ENCODE measurements around the gene TTLL8. TPM values are rescaled to one million over a fixed set of nuclear protein-coding genes. Genes with fewer than 3 reads are reported as not detected.
"Not testable (repeated sequence)": the region's sequence is repeated elsewhere in the genome, so short reads cannot be mapped to it uniquely, and the experiment has no call there.

Gene TTLL8
- not detected in 2 replicates for total RNA-seq (2014; rRNA removed; shearing (Covaris generic); ENCODE audit: low replicate concordance)

DNA sequence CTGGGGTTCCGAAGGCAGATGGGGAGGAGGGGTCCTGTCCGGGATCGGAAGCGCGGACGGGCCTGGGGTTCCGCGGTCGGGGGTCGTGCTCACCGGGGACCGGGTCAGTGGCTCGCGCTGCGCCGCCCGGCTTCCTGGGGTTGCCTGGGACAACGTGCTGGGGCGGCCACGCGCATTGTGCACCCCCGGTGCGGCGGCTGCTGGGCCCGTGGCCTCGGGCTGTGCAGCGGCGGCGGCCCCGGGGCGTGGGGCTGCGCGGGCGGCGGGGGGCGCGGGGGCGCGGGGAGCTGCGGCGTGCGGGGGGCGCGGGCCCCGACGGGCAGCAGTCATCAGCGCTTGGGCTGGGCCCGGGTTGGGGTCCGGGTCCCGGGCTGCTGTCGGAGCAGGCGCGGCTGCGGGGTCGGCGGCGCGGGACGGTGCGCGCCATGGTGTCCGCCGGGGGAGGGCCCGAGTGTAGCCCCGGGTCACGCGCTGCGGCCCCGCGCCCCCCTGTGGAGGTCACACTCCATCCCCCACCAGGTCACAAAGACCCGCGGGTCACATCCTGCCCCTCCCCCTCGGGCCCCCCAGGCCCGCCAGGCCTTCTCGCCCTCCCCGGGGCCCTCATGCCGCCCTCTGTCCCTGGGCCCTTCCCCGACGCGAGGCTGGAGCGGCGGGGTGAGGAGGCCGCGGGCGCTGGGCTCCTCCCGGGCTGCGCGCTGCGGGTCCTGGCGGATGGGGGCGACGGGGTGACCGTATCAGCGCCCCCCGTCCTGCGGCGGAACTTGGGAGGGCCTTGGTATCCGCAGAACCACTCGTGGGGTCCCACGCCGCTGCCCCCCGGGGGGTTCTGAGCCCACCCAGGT, at the start of gene TTLL8:
TTLL8 (minus strand) TSS at position 238 of the 845 bp plus-strand sequence.
- DNase-seq, result no peak
- no peaks in the 10 kb centered on the region for H3K36me3 ChIP-seq
- H3K27me3 ChIP-seq, result no peaks in the 10 kb centered on the region
- H3K9me3 ChIP-seq, result peaks cover 3% of the 10 kb centered on the region; the same call in 1 of the 2 replicates
- no peak within 1 kb of the TSS for H3K4me3 ChIP-seq

- H3K36me3 ChIP-seq, result no peaks in the 10 kb centered on the region
- DNase-seq, result no peak
- no peaks in the 10 kb centered on the region for H3K9me3 ChIP-seq
- H3K4me3 ChIP-seq, result no peak overlapping the region
- no peaks in the 10 kb centered on the region for H3K27me3 ChIP-seq
These were observed 49.4 kb upstream of the TTLL8 start for GRCh38 chr22:50107529-50107928.

DNA sequence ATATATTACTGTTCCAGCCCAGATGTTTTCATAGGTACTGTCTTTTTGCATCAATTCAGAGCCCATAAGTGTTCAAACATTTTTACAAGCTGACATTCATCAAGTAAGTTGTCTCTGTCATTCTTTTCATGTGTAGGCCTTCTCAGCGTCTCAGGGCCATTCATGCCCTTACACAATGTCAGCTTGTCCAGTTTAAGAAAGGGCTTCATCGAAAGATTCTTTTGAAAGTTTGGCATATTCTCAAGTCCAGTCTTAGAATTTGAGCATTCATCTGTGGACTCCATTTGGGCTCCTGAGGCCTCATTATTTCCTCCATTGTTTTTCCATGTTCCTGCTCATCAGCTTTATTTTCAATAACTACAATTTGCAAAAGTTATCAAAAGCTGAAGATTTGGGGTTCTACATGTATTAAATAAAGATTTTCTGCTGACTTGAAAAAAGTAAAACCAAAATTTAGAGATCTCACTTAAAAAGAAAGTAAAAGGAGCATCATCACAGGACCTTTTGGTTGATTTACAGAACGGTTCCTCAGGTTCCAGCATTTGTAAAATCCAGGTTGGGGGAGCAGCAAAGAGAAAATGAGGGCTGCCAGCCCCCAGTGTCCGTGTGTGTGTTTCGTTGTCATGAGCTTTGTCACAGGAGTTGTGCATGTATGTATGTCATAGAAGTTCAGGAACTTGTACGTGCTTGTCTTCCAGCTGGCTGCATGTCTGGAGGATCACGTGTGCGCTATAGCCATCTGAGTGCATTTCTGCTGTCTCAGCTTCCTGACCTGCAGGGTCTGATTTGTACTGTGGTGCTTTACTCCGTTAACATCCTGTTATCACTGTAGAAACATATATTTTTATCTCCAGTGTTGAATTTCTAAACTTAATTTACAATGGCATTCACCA, 47.4 kb upstream of the TTLL8 start:
- no peaks in the 10 kb centered on the region for H3K27me3 ChIP-seq
- no peaks in the 10 kb centered on the region for H3K36me3 ChIP-seq
- H3K9me3 ChIP-seq, result no peaks in the 10 kb centered on the region
- H3K4me3 ChIP-seq, result no peak overlapping the region
- DNase-seq, result no peak

- Histone ChIP-seq H3K27me3 (no peaks in the 10 kb centered on the region), H3K9me3 (no peaks in the 10 kb centered on the region), H3K36me3 (no peaks in the 10 kb centered on the region), H3K4me3 (no peak overlapping the region)
- no peak for DNase-seq
These were observed 46.0 kb upstream of the TTLL8 start for GRCh38 chr22:50104141-50104544.

GRCh38 chr22:50102946-50103345, 44.8 kb upstream of the TTLL8 start:
- no peak overlapping the region for H3K4me3 ChIP-seq
- no peak for DNase-seq

DNA sequence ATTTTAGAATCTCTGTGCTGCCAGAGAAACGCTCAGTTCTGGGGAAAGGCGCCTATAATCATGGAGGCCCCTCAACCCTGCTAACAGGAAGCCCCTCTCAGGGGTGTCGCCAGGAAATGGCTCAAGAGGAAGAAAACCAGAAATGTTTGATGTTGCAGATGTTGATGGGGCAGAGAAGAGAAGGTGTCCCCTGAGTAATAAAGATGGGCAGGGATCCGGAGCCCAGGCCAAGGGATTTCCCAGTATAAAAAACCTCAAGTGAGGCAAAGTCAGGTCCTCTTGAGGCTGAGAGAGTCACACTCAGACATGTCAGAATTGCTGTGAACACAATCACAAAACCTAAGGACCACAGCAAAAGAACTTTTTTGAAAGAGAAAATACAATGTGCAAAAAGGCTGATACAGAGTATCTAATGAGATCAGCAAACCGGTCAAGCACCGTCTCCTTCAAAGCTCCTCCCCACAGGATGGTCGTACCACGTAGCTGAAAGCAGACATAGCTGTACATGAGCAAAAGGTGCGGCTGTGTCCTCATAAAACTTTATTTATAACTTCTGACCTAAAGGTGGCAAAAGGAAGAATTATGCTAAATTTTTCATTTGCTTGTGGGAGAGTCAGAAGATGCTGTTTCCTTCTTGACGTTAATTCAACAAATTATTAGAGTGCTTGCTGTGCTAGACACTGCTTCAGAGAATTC, 43.9 kb upstream of the TTLL8 start:
- H3K9me3 ChIP-seq, result no peaks in the 10 kb centered on the region
- no peak overlapping the region for H3K4me3 ChIP-seq
- no peaks in the 10 kb centered on the region for H3K36me3 ChIP-seq
- H3K27me3 ChIP-seq, result peaks cover under 1% of the 10 kb centered on the region; the same call in 1 of the 2 replicates
- no peak for DNase-seq

More at GRCh38 chr22:50102946-50103345, 44.8 kb upstream of the TTLL8 start:
- H3K27me3 ChIP-seq, result no peaks in the 10 kb centered on the region
- H3K36me3 ChIP-seq, result no peaks in the 10 kb centered on the region
- no peaks in the 10 kb centered on the region for H3K9me3 ChIP-seq

GRCh38 chr22:50098052-50098451, 40.0 kb upstream of the TTLL8 start:
- H3K9me3 ChIP-seq, result no peaks in the 10 kb centered on the region
- no peaks in the 10 kb centered on the region for H3K36me3 ChIP-seq
- no peak overlapping the region for H3K4me3 ChIP-seq
- DNase-seq, result no peak
- H3K27me3 ChIP-seq, result peaks cover 6% of the 10 kb centered on the region; the same call in 1 of the 2 replicates

GRCh38 chr22:50092342-50092741, 34.2 kb upstream of the TTLL8 start:
- no peaks in the 10 kb centered on the region for H3K9me3 ChIP-seq
- no peak overlapping the region for H3K4me3 ChIP-seq
- H3K27me3 ChIP-seq, result peaks cover 6% of the 10 kb centered on the region; the same call in 1 of the 2 replicates
- no peak for DNase-seq
- no peaks in the 10 kb centered on the region for H3K36me3 ChIP-seq

GRCh38 chr22:50091092-50091768, 33.1 kb upstream of the TTLL8 start:
- Histone ChIP-seq H3K9me3 (no peaks in the 10 kb centered on the region), H3K4me3 (no peak overlapping the region), H3K27me3 (no peaks in the 10 kb centered on the region), H3K36me3 (no peaks in the 10 kb centered on the region)
- no peak for DNase-seq

- DNase-seq, result no peak
- Histone ChIP-seq H3K9me3 (no peaks in the 10 kb centered on the region), H3K27me3 (no peaks in the 10 kb centered on the region), H3K36me3 (no peaks in the 10 kb centered on the region), H3K4me3 (no peak overlapping the region)
These were observed 32.3 kb upstream of the TTLL8 start for GRCh38 chr22:50090412-50090714.

DNA sequence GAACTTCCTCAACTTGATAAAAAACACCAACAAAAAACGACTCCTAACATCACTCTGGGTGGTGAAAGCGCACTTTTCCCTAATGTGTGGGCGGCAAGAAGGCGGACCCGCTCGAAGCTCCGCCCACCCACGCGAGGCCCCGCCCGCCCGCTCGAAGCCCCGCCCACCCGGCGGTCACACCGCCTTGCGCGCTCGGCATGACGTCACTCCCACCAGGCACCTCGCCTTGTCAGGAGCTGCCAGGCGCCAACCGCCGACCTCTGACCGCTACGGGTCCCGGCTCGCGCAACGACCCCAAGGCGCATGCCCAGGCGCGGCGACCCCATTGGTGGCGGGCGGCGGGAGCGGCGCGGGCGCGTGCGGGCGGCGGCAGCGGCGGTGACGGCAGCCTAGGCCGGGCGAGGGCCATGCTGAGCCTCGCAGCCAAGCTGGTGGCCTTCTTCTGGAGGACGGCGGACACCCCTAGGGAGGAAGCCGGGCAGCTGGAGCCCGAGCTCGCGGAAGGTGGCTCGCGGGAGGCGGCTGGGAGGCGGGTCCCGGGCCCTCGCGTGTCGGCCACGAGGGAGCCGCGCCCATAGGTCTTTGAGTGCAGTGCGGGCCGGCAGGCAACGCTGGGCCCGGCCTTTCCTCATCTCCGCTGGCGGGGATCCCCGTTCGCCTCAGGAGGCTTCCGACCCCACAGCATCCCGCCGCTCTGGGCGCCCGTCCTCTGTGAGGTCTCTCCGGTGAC, 31.7 kb upstream of the TTLL8 start, which contains the start of gene MOV10L1:
MOV10L1 (plus strand) TSS at position 325 of the 730 bp plus-strand sequence; CDS start at position 408, 83 bp downstream.
- no peak within 1 kb of the TSS for H3K4me3 ChIP-seq
- no peaks in the 10 kb centered on the region for H3K27me3 ChIP-seq
- no peak for DNase-seq
- H3K36me3 ChIP-seq, result no peaks in the 10 kb centered on the region
- no peaks in the 10 kb centered on the region for H3K9me3 ChIP-seq

DNA sequence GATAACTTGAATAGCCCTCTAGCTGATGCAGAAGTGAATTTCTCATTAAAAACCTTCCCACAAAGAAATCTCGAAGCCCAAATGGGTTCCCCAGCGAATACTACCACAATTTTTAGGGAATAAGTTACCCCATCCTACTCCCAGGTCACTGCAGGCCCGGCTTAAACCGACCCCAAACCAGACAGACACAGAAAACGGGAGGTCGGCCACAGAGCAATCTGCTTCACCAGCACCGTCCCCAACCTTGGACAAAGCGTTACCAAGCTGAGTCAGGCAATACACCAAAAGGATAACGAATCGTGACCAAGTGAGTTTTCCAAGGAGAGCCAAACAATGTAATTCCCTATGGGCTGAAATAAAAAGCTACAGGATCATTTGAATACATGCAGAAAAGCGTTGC, 31.1 kb upstream of the TTLL8 start:
- Histone ChIP-seq H3K9me3 (no peaks in the 10 kb centered on the region), H3K4me3 (no peak overlapping the region), H3K36me3 (no peaks in the 10 kb centered on the region), H3K27me3 (no peaks in the 10 kb centered on the region)
- DNase-seq, result no peak

- no peak for DNase-seq
- Histone ChIP-seq H3K27me3 (no peaks in the 10 kb centered on the region), H3K9me3 (no peaks in the 10 kb centered on the region), H3K4me3 (no peak overlapping the region), H3K36me3 (no peaks in the 10 kb centered on the region)
These were observed 30.0 kb upstream of the TTLL8 start for GRCh38 chr22:50088096-50088495.

DNA sequence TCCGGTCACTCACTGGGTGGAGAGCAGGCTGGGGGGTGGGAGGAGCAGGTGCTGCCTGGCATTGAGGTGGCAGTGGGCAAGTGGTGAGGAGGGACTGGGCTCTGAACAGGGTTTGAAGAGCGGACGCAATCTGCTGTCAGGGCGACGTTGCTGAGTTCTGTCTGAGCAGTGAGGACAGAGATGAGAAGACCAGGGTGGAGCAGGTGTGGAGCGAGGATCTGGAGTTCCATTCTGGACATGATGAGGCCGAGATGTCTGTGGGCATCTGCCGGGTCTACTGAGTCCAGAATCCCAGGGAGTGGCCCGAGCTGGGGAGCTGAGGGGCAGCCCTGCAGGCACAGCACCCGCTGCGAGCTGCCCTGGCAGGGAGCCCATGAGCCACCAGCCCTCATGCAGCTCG, 29.5 kb upstream of the TTLL8 start:
- no peak for DNase-seq
- H3K36me3 ChIP-seq, result no peaks in the 10 kb centered on the region
- no peaks in the 10 kb centered on the region for H3K27me3 ChIP-seq
- H3K9me3 ChIP-seq, result no peaks in the 10 kb centered on the region
- no peak overlapping the region for H3K4me3 ChIP-seq

DNA sequence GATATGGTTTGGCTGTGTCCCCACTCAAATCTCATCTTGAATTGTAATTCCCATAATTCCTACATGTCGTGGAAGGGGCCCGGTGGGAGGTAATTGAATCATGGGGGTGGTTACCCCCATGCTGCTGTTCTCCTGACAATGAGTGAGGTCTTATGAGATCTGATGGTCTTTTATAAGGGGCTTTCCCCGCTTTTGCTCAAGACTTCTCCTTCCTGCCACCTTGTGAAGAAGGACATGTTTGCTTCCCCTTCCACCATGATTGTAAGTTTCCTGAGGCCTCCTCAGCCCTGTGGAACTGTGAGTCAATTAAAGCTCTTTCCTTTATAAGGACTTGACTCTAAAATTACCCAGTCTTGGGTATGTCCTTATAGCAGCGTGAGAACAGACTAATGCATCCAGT, 28.9 kb upstream of the TTLL8 start:
- H3K9me3 ChIP-seq, H3K4me3 ChIP-seq, H3K36me3 ChIP-seq, DNase-seq, H3K27me3 ChIP-seq: not testable (repeated sequence)

- H3K27me3 ChIP-seq, result no peaks in the 10 kb centered on the region
- H3K9me3 ChIP-seq, result no peaks in the 10 kb centered on the region
- H3K36me3 ChIP-seq, result no peaks in the 10 kb centered on the region
- no peak overlapping the region for H3K4me3 ChIP-seq
- no peak for DNase-seq
These were observed 28.4 kb upstream of the TTLL8 start for GRCh38 chr22:50086526-50086925.

Data from MG63 (cell line).